ENCODE measurements around the gene FBN3.
"Not testable (repeated sequence)": the region's sequence is repeated elsewhere in the genome, so short reads cannot be mapped to it uniquely, and the experiment has no call there.

Gene FBN3

GRCh38 chr19:8041531-8041931 lies 107.9 kb downstream of the FBN3 start:
- TF ChIP-seq CTCF (IDR thresholded peaks at IDR 0.05; ENCODE audit: low read depth, low read length): no peak
- no peak for DNase-seq (ENCODE audit: extremely low read depth, low read depth)

- no peak for DNase-seq (ENCODE audit: extremely low read depth, low read depth)
- no peak for TF ChIP-seq CTCF (IDR thresholded peaks at IDR 0.05; ENCODE audit: low read depth, low read length)
Observed at GRCh38 chr19:8039231-8039630, 110.2 kb downstream of the FBN3 start.

GRCh38 chr19:8038815-8039214 lies 110.6 kb downstream of the FBN3 start:
- no peak for TF ChIP-seq CTCF (IDR thresholded peaks at IDR 0.05; ENCODE audit: low read depth, low read length)
- no peak for DNase-seq (ENCODE audit: extremely low read depth, low read depth)

- DNase-seq (ENCODE audit: extremely low read depth, low read depth): no peak
Observed at GRCh38 chr19:8036434-8037099, 112.8 kb downstream of the FBN3 start.

GRCh38 chr19:8034178-8034525 lies 115.2 kb downstream of the FBN3 start:
- TF ChIP-seq CTCF (IDR thresholded peaks at IDR 0.05; ENCODE audit: low read depth, low read length): no peak
- no peak for DNase-seq (ENCODE audit: extremely low read depth, low read depth)

More at GRCh38 chr19:8036434-8037099, 112.8 kb downstream of the FBN3 start:
- no peak for TF ChIP-seq CTCF (IDR thresholded peaks at IDR 0.05; ENCODE audit: low read depth, low read length)

- DNase-seq (ENCODE audit: extremely low read depth, low read depth): not testable (repeated sequence)
Observed at GRCh38 chr19:8033287-8034177, 115.9 kb downstream of the FBN3 start.

GRCh38 chr19:8030960-8031359 lies 118.4 kb downstream of the FBN3 start:
- no peak for TF ChIP-seq CTCF (IDR thresholded peaks at IDR 0.05; ENCODE audit: low read depth, low read length)
- no peak for DNase-seq (ENCODE audit: extremely low read depth, low read depth)

Data from AG09319 (cell line).